Keratinocyte (primary cell): ENCODE results near the gene PGAM2. TPM values are rescaled to one million over a fixed set of nuclear protein-coding genes. Genes with fewer than 3 reads are reported as not detected.

ENCODE experiments used
- DNase-seq: peaks from one replicate; pipeline ENCODE4 v3.0.0-alpha.2; 2011; ENCODE audit warnings: low read depth, missing footprints, low spot score
- FAIRE-seq: peaks from 2 replicates; lab custom pipeline; 2011; peaks lifted over from hg19 to GRCh38; lab: Jason Lieb, UNC
- H2AFZ ChIP-seq: 2 replicates; pipeline ENCODE4 v1.6.0; 2012; ENCODE audit warnings: low read length, control low read depth, inconsistent platforms; ENCODE audit not compliant: control insufficient read depth
- H3K27ac ChIP-seq: 2 replicates; pipeline ENCODE4 v1.5.1; 2011; ENCODE audit warnings: low read length; ENCODE audit not compliant: control insufficient read depth, insufficient read depth
- H3K27me3 ChIP-seq: 3 replicates; pipeline ENCODE4 v1.6.0; 2011; ENCODE audit warnings: low read length; ENCODE audit not compliant: control insufficient read depth, insufficient read depth; ENCODE audit errors: extremely low read depth
- H3K36me3 ChIP-seq, 2 experiments: 2 replicates in 1 of 2; 3 replicates in 1 of 2; pipeline ENCODE4 v1.5.1; 2011; ENCODE audit warnings: low read length in 2 of 2, mild to moderate bottlenecking in 1 of 2; ENCODE audit not compliant: control insufficient read depth in 2 of 2, insufficient read depth in 2 of 2; ENCODE audit errors: extremely low read depth in 1 of 2
- H3K4me1 ChIP-seq: 3 replicates; pipeline ENCODE4 v1.5.1; 2011; ENCODE audit warnings: low read length; ENCODE audit not compliant: control insufficient read depth, insufficient read depth; ENCODE audit errors: extremely low read depth
- H3K4me2 ChIP-seq: 3 replicates; pipeline ENCODE4 v1.6.0; 2011; ENCODE audit warnings: low read depth, low read length; ENCODE audit not compliant: control insufficient read depth, insufficient read depth; ENCODE audit errors: extremely low read depth
- H3K4me3 ChIP-seq, 3 experiments: fragments of 200-600 bp in 1 of 3; sonication (generic) in 1 of 3; 2 replicates in 2 of 3; 3 replicates in 1 of 3; pipeline ENCODE4 v1.5.1; 2011 to 2016; ENCODE audit warnings: low read length in 3 of 3, mild to moderate bottlenecking in 3 of 3, control low read depth in 2 of 3, inconsistent platforms in 1 of 3, low read depth in 1 of 3, mixed read lengths in 1 of 3, mixed run types in 1 of 3, moderate library complexity in 1 of 3; ENCODE audit not compliant: control insufficient read depth in 2 of 3, insufficient read depth in 2 of 3; ENCODE audit errors: extremely low read depth in 1 of 3
- H3K79me2 ChIP-seq: 2 replicates; pipeline ENCODE4 v1.6.0; 2012; ENCODE audit warnings: low read length; ENCODE audit not compliant: control insufficient read depth, insufficient read depth
- H3K9ac ChIP-seq: 3 replicates; pipeline ENCODE4 v1.6.0; 2011; ENCODE audit warnings: low read length; ENCODE audit not compliant: control insufficient read depth, insufficient read depth; ENCODE audit errors: extremely low read depth
- H3K9me1 ChIP-seq: 3 replicates; pipeline ENCODE4 v1.6.0; 2011; ENCODE audit warnings: low read length; ENCODE audit not compliant: control insufficient read depth, insufficient read depth; ENCODE audit errors: extremely low read depth
- H3K9me3 ChIP-seq: 2 replicates; pipeline ENCODE4 v1.5.1; 2012; ENCODE audit warnings: low read depth, low read length; ENCODE audit not compliant: control insufficient read depth
- H4K20me1 ChIP-seq: 3 replicates; pipeline ENCODE4 v1.6.0; 2011; ENCODE audit warnings: low read length; ENCODE audit not compliant: control insufficient read depth, insufficient read depth; ENCODE audit errors: extremely low read depth
- CTCF ChIP-seq, 3 experiments: IDR thresholded peaks in 1 of 3; conservative IDR thresholded peaks in 1 of 3; optimal IDR thresholded peaks in 1 of 3; 2 replicates in 2 of 3; 3 replicates in 1 of 3; pipeline versions ENCODE3 to v1.5.1; 2011; ENCODE audit warnings: low read length in 3 of 3, mild to moderate bottlenecking in 3 of 3, moderate library complexity in 2 of 3, control low read depth in 1 of 3, inconsistent platforms in 1 of 3; ENCODE audit not compliant: insufficient read depth in 2 of 3; ENCODE audit errors: extremely low read depth in 1 of 3
- EZH2 ChIP-seq: IDR thresholded peaks from one replicate; pipeline ENCODE4 v1.6.1; 2012; ENCODE audit warnings: inconsistent platforms, mild to moderate bottlenecking, low read length, moderate library complexity
- dilution Hi-C: fragments of 300-500 bp; cut with MboI; formaldehyde crosslinking; loops from one replicate; pipeline ENCODE4 v1.7.0; 2020; ENCODE audit warnings: low sequenced_read_pairs; ENCODE audit not compliant: extremely low pct_ligation_motif_present
- polyA plus RNA-seq, 5 experiments: library from polyadenylated mRNA; depleted of rRNA in 3 of 5; stranded (reverse) in 3 of 5; stranded (forward) in 1 of 5; unstranded in 1 of 5; fragments of >200 nt; gene quantifications; 1 replicate in 1 of 5; 2 replicates in 3 of 5; 3 replicates in 1 of 5; pipeline versions ENCODE4 v1.2.1 to v1.2.3, GENCODE V29; 2011 to 2012; ENCODE audit warnings: missing spikeins in 2 of 5, low read depth in 1 of 5, low replicate concordance in 1 of 5

The PGAM2 gene
- polyA plus RNA-seq, 1 donor (not counting 4 experiments of a cell fraction or from before 2014, with no cell fraction given): not detected

- DNase-seq (no peak), FAIRE-seq (no peak)
- Histone ChIP-seq H3K9ac (no peak overlapping the region), H3K4me1 (no peaks in the 10 kb centered on the region), H3K79me2 (no peaks in the 10 kb centered on the region), H3K9me3 (no peaks in the 10 kb centered on the region), H2AFZ (no peak overlapping the region), H3K27me3 (no peaks in the 10 kb centered on the region), H3K4me3 (no peak overlapping the region), H3K36me3 (peaks cover 4 to 21% of the 10 kb centered on the region in 2 experiments), H4K20me1 (no peaks in the 10 kb centered on the region), H3K9me1 (no peaks in the 10 kb centered on the region), H3K4me2 (no peak overlapping the region), H3K27ac (no peak overlapping the region)
- TF ChIP-seq EZH2 (no peak), CTCF (optimal IDR thresholded peaks at IDR 0.05 in 1 of 3, IDR thresholded peaks at IDR 0.05 in 1 of 3, conservative IDR thresholded peaks at IDR 0.05 in 1 of 3; ENCODE audit: extremely low read depth in 1 of 3, insufficient read depth in 2 of 3, low read length in 3 of 3) (no peak)
- dilution Hi-C loops: no loop called here
Observed at GRCh38 chr7:44112231-44112996, 47.0 kb upstream of the PGAM2 start.

- Histone ChIP-seq H2AFZ (no peak overlapping the region), H4K20me1 (no peaks in the 10 kb centered on the region), H3K27me3 (no peaks in the 10 kb centered on the region), H3K79me2 (no peaks in the 10 kb centered on the region), H3K27ac (no peak overlapping the region), H3K36me3 (peaks cover 4 to 17% of the 10 kb centered on the region in 2 experiments), H3K9me1 (no peaks in the 10 kb centered on the region), H3K9me3 (no peaks in the 10 kb centered on the region), H3K4me2 (no peak overlapping the region), H3K4me3 (no peak overlapping the region), H3K9ac (no peak overlapping the region), H3K4me1 (no peaks in the 10 kb centered on the region)
- TF ChIP-seq EZH2: no peak
- no peak for TF ChIP-seq CTCF (optimal IDR thresholded peaks at IDR 0.05 in 1 of 3, IDR thresholded peaks at IDR 0.05 in 1 of 3, conservative IDR thresholded peaks at IDR 0.05 in 1 of 3; ENCODE audit: extremely low read depth in 1 of 3, insufficient read depth in 2 of 3, low read length in 3 of 3)
- dilution Hi-C loops: no loop called here
- FAIRE-seq (no peak), DNase-seq (no peak)
Observed at GRCh38 chr7:44111761-44112160, 46.4 kb upstream of the PGAM2 start.
